IMR-90 (cell line): ENCODE measurements around the gene C7. TPM values are rescaled to one million over a fixed set of nuclear protein-coding genes. Genes with fewer than 3 reads are reported as not detected.

Experiments
- ATAC-seq: fragments of 200-7000 bp; cut with Tn5 transposase; 2 replicates; pipeline ENCODE4 v1.9.1; 2020; ENCODE audit warnings: low read depth, mild to moderate bottlenecking, moderate library complexity
- BruUV-seq: library from RNA; stranded (reverse); fragments of 400-500 nt; replicated peaks from 2 replicates; lab custom pipeline; 2021; lab: Mats Ljungman, UMichigan
- CTCF ChIA-PET: fragments of 300-600 bp; formaldehyde crosslinking; extraction: SDS; loops from one replicate; lab custom pipeline; 2021; ENCODE audit warnings: antibody characterized with exemption; lab: Yijun Ruan, JAX
- POLR2A ChIA-PET: fragments of 300-600 bp; sonication (Branson Sonifier 250); formaldehyde crosslinking; loops from one replicate; lab custom pipeline; 2022; ENCODE audit warnings: antibody characterized with exemption; ENCODE audit not compliant: unreplicated experiment; lab: Charles Lee
- DNase-seq: peaks from one replicate; pipeline ENCODE4 v3.0.0; 2013
- H2AFZ ChIP-seq: replicated peaks from 2 replicates; pipeline ENCODE3; 2013; ENCODE audit warnings: low read length, mild to moderate bottlenecking; ENCODE audit not compliant: poor library complexity
- H2AK5ac ChIP-seq: 2 replicates; pipeline ENCODE4 v1.6.1; 2013; ENCODE audit warnings: low read depth, low read length, inconsistent platforms
- H2AK9ac ChIP-seq: replicated peaks from 2 replicates; pipeline ENCODE3; 2013; ENCODE audit warnings: mild to moderate bottlenecking, low read depth, low read length, moderate library complexity; ENCODE audit not compliant: poor library complexity
- H2BK120ac ChIP-seq: 2 replicates; pipeline ENCODE4 v1.6.1; 2013; ENCODE audit warnings: low read depth, low read length, inconsistent platforms
- H2BK15ac ChIP-seq: 3 replicates; pipeline ENCODE4 v1.6.1; 2013; ENCODE audit warnings: low read depth, low read length, inconsistent platforms
- H2BK20ac ChIP-seq: 2 replicates; pipeline ENCODE4 v1.6.1; 2013; ENCODE audit warnings: low read depth, mild to moderate bottlenecking, inconsistent platforms, low read length, moderate library complexity
- H2BK5ac ChIP-seq: 2 replicates; pipeline ENCODE4 v1.6.1; 2013; ENCODE audit warnings: mild to moderate bottlenecking, low read depth, low read length, inconsistent platforms; ENCODE audit not compliant: poor library complexity, severe bottlenecking
- H3K14ac ChIP-seq: replicated peaks from 2 replicates; pipeline ENCODE4 v1.6.1; 2013; ENCODE audit warnings: low read depth, low read length, inconsistent platforms
- H3K18ac ChIP-seq: 2 replicates; pipeline ENCODE4 v1.6.1; 2013; ENCODE audit warnings: low read depth, low read length, control low read depth
- H3K23ac ChIP-seq: 2 replicates; pipeline ENCODE4 v1.6.1; 2013; ENCODE audit warnings: low read depth, low read length, inconsistent platforms
- H3K27ac ChIP-seq: 2 replicates; pipeline ENCODE4 v1.5.1; 2013; ENCODE audit warnings: mild to moderate bottlenecking, control low read depth, low read length; ENCODE audit not compliant: insufficient read depth
- H3K27me3 ChIP-seq: 2 replicates; pipeline ENCODE4 v1.6.1; 2013; ENCODE audit warnings: low read length; ENCODE audit not compliant: control insufficient read depth, insufficient read depth
- H3K36me3 ChIP-seq: 2 replicates; pipeline ENCODE4 v1.6.1; 2013; ENCODE audit warnings: low read length, mixed read lengths; ENCODE audit not compliant: control insufficient read depth, insufficient read depth
- H3K4ac ChIP-seq: 2 replicates; pipeline ENCODE4 v1.6.1; 2013; ENCODE audit warnings: low read depth, low read length, inconsistent platforms
- H3K4me1 ChIP-seq: 2 replicates; pipeline ENCODE4 v1.6.1; 2013; ENCODE audit warnings: low read length, mixed read lengths; ENCODE audit not compliant: control insufficient read depth, insufficient read depth
- H3K4me2 ChIP-seq: 2 replicates; pipeline ENCODE4 v1.6.1; 2013; ENCODE audit warnings: low read depth, mild to moderate bottlenecking, control low read depth, low read length, moderate library complexity
- H3K4me3 ChIP-seq: 2 replicates; pipeline ENCODE4 v1.5.1; 2013; ENCODE audit warnings: low read depth, mild to moderate bottlenecking, control low read depth, low read length, moderate library complexity; ENCODE audit not compliant: insufficient read depth
- H3K56ac ChIP-seq: 2 replicates; pipeline ENCODE4 v1.6.1; 2013; ENCODE audit warnings: low read length, inconsistent platforms; ENCODE audit not compliant: insufficient read depth; ENCODE audit errors: extremely low read depth
- H3K79me1 ChIP-seq, 2 experiments: 2 replicates each; pipeline ENCODE4 v1.6.1; 2013; ENCODE audit warnings: low read length in 2 of 2, inconsistent platforms in 1 of 2, low read depth in 1 of 2
- H3K9ac ChIP-seq: 2 replicates; pipeline ENCODE4 v1.6.1; 2013; ENCODE audit warnings: low read depth, low read length, control low read depth
- H3K9me1 ChIP-seq: 2 replicates; pipeline ENCODE4 v1.6.1; 2013; ENCODE audit warnings: low read length, inconsistent platforms; ENCODE audit not compliant: insufficient read depth
- H3K9me3 ChIP-seq: 2 replicates; pipeline ENCODE4 v1.6.1; 2013; ENCODE audit warnings: low read length; ENCODE audit not compliant: control insufficient read depth, insufficient read depth
- H4K20me1 ChIP-seq: 2 replicates; pipeline ENCODE4 v1.6.1; 2013; ENCODE audit warnings: low read length, inconsistent platforms; ENCODE audit not compliant: insufficient read depth
- H4K5ac ChIP-seq: 2 replicates; pipeline ENCODE4 v1.6.1; 2013; ENCODE audit warnings: mild to moderate bottlenecking, low read depth, low read length, control low read depth
- H4K8ac ChIP-seq, 2 experiments: 2 replicates each; pipeline ENCODE4 v1.6.1; 2013; ENCODE audit warnings: low read depth in 2 of 2, low read length in 2 of 2, control low read depth in 1 of 2, inconsistent platforms in 1 of 2
- H4K91ac ChIP-seq: 2 replicates; pipeline ENCODE4 v1.6.1; 2013; ENCODE audit warnings: low read depth, low read length, inconsistent platforms; ENCODE audit not compliant: insufficient read depth
- CEBPB ChIP-seq: IDR thresholded peaks from 2 replicates; pipeline ENCODE4 v1.6.1; 2012; ENCODE audit warnings: low read depth, low read length, improper control_type of control experiment
- WGBS, 2 experiments: methylation state at CpG; one replicate each; pipeline versions ENCODE4 v1.1.5 to v1.1.7; 2013; ENCODE audit warnings: missing lambda C conversion rate in 2 of 2; ENCODE audit not compliant: insufficient read length in 1 of 2; ENCODE audit errors: extremely low coverage in 2 of 2; 5-methylcytosine and 5-hydroxymethylcytosine counted together
- dilution Hi-C: fragments of 300-500 bp; cut with HindIII; formaldehyde crosslinking; loops from one replicate; pipeline ENCODE4 v1.14.3; 2018; ENCODE audit warnings: low sequenced_read_pairs; ENCODE audit not compliant: unreplicated experiment
- in situ Hi-C: fragments of 300-500 bp; cut with MboI; formaldehyde crosslinking; loops from 3 replicates; pipeline ENCODE4 v1.14.3; 2019; ENCODE audit warnings: low sequenced_read_pairs, inconsistent platforms, mixed read lengths
- intact Hi-C: fragments of 100-400 bp; cut with micrococcal nuclease; formaldehyde crosslinking; loops from 2 replicates; pipeline ENCODE4 v1.10.0; 2022
- polyA plus RNA-seq, 3 experiments: library from polyadenylated mRNA; depleted of rRNA; stranded (reverse); fragments of >200 nt; gene quantifications; 2 replicates each; pipeline ENCODE4 v1.2.3, GENCODE V29; 2012; ENCODE audit warnings: low replicate concordance in 1 of 3
- total RNA-seq: library from RNA; depleted of rRNA; stranded (reverse); fragments of >200 nt; gene quantifications from 2 replicates; pipeline ENCODE4 v1.2.3, GENCODE V29; 2012

C7 gene
- total and polyA plus RNA-seq, 2 of the 4 experiments (the other 2 are of a cell fraction): 0.54 to 1.8 TPM

DNA sequence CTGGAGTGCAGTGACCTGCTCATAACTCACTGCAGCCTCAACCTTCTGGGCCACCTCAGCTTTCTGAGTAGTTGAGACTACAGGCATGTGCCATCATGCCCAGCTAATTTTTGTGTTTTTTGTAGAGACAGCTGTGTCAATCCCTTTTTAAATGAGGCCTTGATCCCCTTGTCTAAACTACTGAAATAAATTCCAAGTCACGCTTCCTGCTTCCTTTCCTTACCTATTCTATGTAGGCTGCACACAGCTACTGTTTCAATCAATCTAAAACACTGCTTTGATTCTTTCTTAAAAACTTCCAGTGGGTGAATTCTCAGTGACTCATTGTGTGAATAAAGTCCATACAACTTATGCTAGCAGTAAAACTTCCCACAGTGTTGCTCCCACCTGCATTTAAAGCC lies 2.9 kb upstream of the C7 start:
- H4K8ac ChIP-seq: peak overlapping the region in 1 of 2 experiments; percentile 50; a peak in 2 of 4 replicates
- no peak overlapping the region for H2AK9ac ChIP-seq
- peak overlapping the region; percentile 5; the same call in 1 of the 2 replicates for H2AK5ac ChIP-seq
- H2AFZ ChIP-seq: no peak overlapping the region
- no peak for TF ChIP-seq CEBPB
- H3K9ac ChIP-seq: no peak overlapping the region
- H3K36me3 ChIP-seq: no peaks in the 10 kb centered on the region
- H3K56ac ChIP-seq: no peak overlapping the region; the same call in 1 of the 2 replicates
- H3K18ac ChIP-seq: peak overlapping the region; percentile 80; the same call in 1 of the 2 replicates
- peaks cover 7% of the 10 kb centered on the region; the same call in 1 of the 2 replicates for H3K4me1 ChIP-seq
- H3K9me3 ChIP-seq: no peaks in the 10 kb centered on the region
- WGBS, 2 experiments: 60% methylated on average over 1 of the region's 1 CpG; no CpG with 5 or more reads in 1 of the 2 experiments
- H3K4me3 ChIP-seq: no peak overlapping the region
- ChIA-PET POLR2A (no interaction called here), CTCF (interaction anchor here (0.7 kb wide), 2 partner anchors 82 to 436 kb away, joined by 4 read pairs; no protein-coding TSS in a partner anchor)
- intact Hi-C loops: loop anchor here (10.0 kb wide), 1 partner anchor 518 kb away; no protein-coding TSS in a partner anchor
- no peaks in the 10 kb centered on the region for H3K27me3 ChIP-seq
- dilution Hi-C loops: no loop called here
- H3K9me1 ChIP-seq: no peaks in the 10 kb centered on the region; the same call in 1 of the 2 replicates
- H3K79me1 ChIP-seq: no peaks in the 10 kb centered on the region
- H3K27ac ChIP-seq: no peak overlapping the region
- H4K5ac ChIP-seq: peak overlapping the region; percentile 57; the same call in 1 of the 2 replicates
- BruUV-seq: no TSS peak
- H3K4me2 ChIP-seq: no peak overlapping the region
- H3K4ac ChIP-seq: peak overlapping the region; percentile 28
- H2BK20ac ChIP-seq: peak overlapping the region; percentile 41
- no peak overlapping the region for H3K23ac ChIP-seq
- H2BK15ac ChIP-seq: peak overlapping the region; percentile 33; the same call in 2 of the 3 replicates
- DNase-seq (peak; percentile 63), ATAC-seq (no peak)
- H4K91ac ChIP-seq: peak overlapping the region; percentile 40; the same call in 1 of the 2 replicates
- H2BK120ac ChIP-seq: peak overlapping the region; percentile 51
- in situ Hi-C loops: loop anchor here (10.0 to 25.0 kb wide), 3 partner anchors 438 to 928 kb away; no protein-coding TSS in a partner anchor
- H3K14ac ChIP-seq: no peak overlapping the region
- H4K20me1 ChIP-seq: no peaks in the 10 kb centered on the region
- H2BK5ac ChIP-seq: peak overlapping the region; percentile 51
